Endothelial cell of umbilical vein (primary cell): Measurements from ENCODE around the gene MIER2. TPM values are rescaled to one million over a fixed set of nuclear protein-coding genes. Genes with fewer than 3 reads are reported as not detected.

ENCODE experiments used
- BruUV-seq: library from RNA; stranded (reverse); fragments of 400-500 nt; replicated peaks from 2 replicates; lab custom pipeline; 2021; lab: Mats Ljungman, UMichigan
- CTCF ChIA-PET: fragments of 300-600, 350-600 bp; sonication (Branson Sonifier 250); formaldehyde crosslinking; loops from one replicate; lab custom pipeline; 2021; ENCODE audit warnings: antibody characterized with exemption, inconsistent platforms; lab: Charles Lee
- POLR2A ChIA-PET: fragments of 300-600, 350-600 bp; sonication (Branson Sonifier 250); formaldehyde crosslinking; loops from one replicate; lab custom pipeline; 2021; ENCODE audit warnings: antibody characterized with exemption, inconsistent platforms; lab: Charles Lee
- DNase-seq: peaks from one replicate; pipeline ENCODE4 v3.0.0-alpha.2; 2011; ENCODE audit warnings: low read depth, low spot score
- FAIRE-seq: peaks from 2 replicates; lab custom pipeline; 2011; peaks lifted over from hg19 to GRCh38; lab: Jason Lieb, UNC
- H2AFZ ChIP-seq: 2 replicates; pipeline ENCODE4 v1.6.0; 2012; ENCODE audit warnings: low read depth, low read length, control low read depth, inconsistent platforms
- H3K27ac ChIP-seq: 2 replicates; pipeline ENCODE4 v1.5.1; 2011; ENCODE audit warnings: low read depth, mild to moderate bottlenecking, control low read depth, low read length, moderate library complexity; ENCODE audit not compliant: insufficient read depth
- H3K27me3 ChIP-seq, 2 experiments: 2 replicates each; pipeline versions ENCODE4 v1.6.0 to v1.6.1; 2011; ENCODE audit warnings: low read length in 2 of 2, mixed read lengths in 1 of 2; ENCODE audit not compliant: control insufficient read depth in 2 of 2, insufficient read depth in 2 of 2
- H3K36me3 ChIP-seq, 2 experiments: 2 replicates in 1 of 2; 3 replicates in 1 of 2; pipeline ENCODE4 v1.5.1; 2011; ENCODE audit warnings: low read length in 2 of 2, mild to moderate bottlenecking in 1 of 2, moderate library complexity in 1 of 2; ENCODE audit not compliant: control insufficient read depth in 2 of 2, insufficient read depth in 2 of 2; ENCODE audit errors: extremely low read depth in 1 of 2
- H3K4me1 ChIP-seq: 3 replicates; pipeline ENCODE4 v1.5.1; 2011; ENCODE audit warnings: mild to moderate bottlenecking, low read length; ENCODE audit not compliant: control insufficient read depth, insufficient read depth; ENCODE audit errors: extremely low read depth
- H3K4me2 ChIP-seq: 2 replicates; pipeline ENCODE4 v1.6.1; 2011; ENCODE audit warnings: low read length, control low read depth, mixed read lengths; ENCODE audit not compliant: insufficient read depth
- H3K4me3 ChIP-seq, 3 experiments: fragments of 200-600 bp in 1 of 3; sonication (generic), shearing (Covaris generic) in 1 of 3; replicated peaks in 1 of 3; 2 replicates each; pipeline ENCODE4 v1.5.1; 2011 to 2016; ENCODE audit warnings: control low read depth in 3 of 3, low read length in 3 of 3, mild to moderate bottlenecking in 2 of 3, inconsistent platforms in 1 of 3, low read depth in 1 of 3, moderate library complexity in 1 of 3; ENCODE audit not compliant: insufficient read depth in 1 of 3
- H3K79me2 ChIP-seq: 2 replicates; pipeline ENCODE4 v1.6.0; 2012; ENCODE audit warnings: low read length, inconsistent platforms; ENCODE audit not compliant: control insufficient read depth, insufficient read depth
- H3K9ac ChIP-seq: replicated peaks from 2 replicates; pipeline ENCODE3; 2011; ENCODE audit warnings: low read length, control low read depth; ENCODE audit not compliant: insufficient read depth; ENCODE audit errors: extremely low read depth
- H3K9me1 ChIP-seq: replicated peaks from 3 replicates; pipeline ENCODE4 v1.6.0; 2011; ENCODE audit warnings: mild to moderate bottlenecking, low read length; ENCODE audit not compliant: control insufficient read depth, insufficient read depth; ENCODE audit errors: extremely low read depth
- H3K9me3 ChIP-seq: replicated peaks from 2 replicates; pipeline ENCODE4 v1.5.1; 2012; ENCODE audit warnings: low read length, inconsistent platforms; ENCODE audit not compliant: control insufficient read depth, insufficient read depth
- H4K20me1 ChIP-seq: replicated peaks from 2 replicates; pipeline ENCODE3; 2011; ENCODE audit warnings: mild to moderate bottlenecking, low read length; ENCODE audit not compliant: control insufficient read depth, insufficient read depth; ENCODE audit errors: extremely low read depth
- CTCF ChIP-seq, 2 donors: IDR thresholded peaks; 1 replicate in 1 of 2; 2 replicates in 1 of 2; pipeline ENCODE4 v1.5.1; 2011; ENCODE audit warnings: low read length in 2 of 2, mild to moderate bottlenecking in 2 of 2, moderate library complexity in 2 of 2, control low read depth in 1 of 2, inconsistent platforms in 1 of 2, low read depth in 1 of 2; ENCODE audit not compliant: insufficient read depth in 1 of 2; ENCODE audit errors: extremely low read depth in 1 of 2
- EZH2 ChIP-seq: IDR thresholded peaks from 2 replicates; pipeline ENCODE4 v1.6.1; 2012; ENCODE audit warnings: borderline replicate concordance, low read depth, mild to moderate bottlenecking, moderate library complexity, low read length, inconsistent platforms; ENCODE audit not compliant: severe bottlenecking
- FOS ChIP-seq: IDR thresholded peaks from 2 replicates; pipeline ENCODE4 v1.6.1; 2011; ENCODE audit warnings: mild to moderate bottlenecking, low read length, moderate library complexity, borderline replicate concordance; ENCODE audit not compliant: insufficient read depth
- GATA2 ChIP-seq: IDR thresholded peaks from 2 replicates; pipeline ENCODE4 v1.7.0; 2011; ENCODE audit warnings: low read depth, mild to moderate bottlenecking, moderate library complexity, mixed read lengths, low read length; ENCODE audit not compliant: insufficient read length, insufficient read depth
- JUN ChIP-seq: IDR thresholded peaks from 2 replicates; pipeline ENCODE4 v1.6.1; 2011; ENCODE audit warnings: borderline replicate concordance, low read depth; ENCODE audit not compliant: insufficient read length, insufficient read depth
- MAX ChIP-seq: IDR thresholded peaks from 2 replicates; pipeline ENCODE4 v1.6.1; 2011; ENCODE audit not compliant: insufficient read depth, insufficient read length
- MYC ChIP-seq: IDR thresholded peaks from one replicate; pipeline ENCODE4 v1.6.1; 2011; ENCODE audit warnings: mild to moderate bottlenecking, low read depth, low read length
- POLR2A ChIP-seq: IDR thresholded peaks from 2 replicates; pipeline ENCODE4 v1.6.1; 2012; ENCODE audit warnings: low read depth, mild to moderate bottlenecking, control low read depth, low read length
- POLR2AphosphoS5 ChIP-seq: IDR thresholded peaks from 2 replicates; pipeline ENCODE4 v1.6.1; 2012; ENCODE audit warnings: low read depth, mild to moderate bottlenecking, control low read depth, low read length, moderate library complexity; ENCODE audit not compliant: insufficient read depth
- dilution Hi-C: fragments of 300-500 bp; cut with MboI; formaldehyde crosslinking; loops from one replicate; pipeline ENCODE4 v1.15.0; 2019; ENCODE audit warnings: low sequenced_read_pairs; ENCODE audit not compliant: extremely low pct_ligation_motif_present
- intact Hi-C: fragments of 100-400 bp; cut with micrococcal nuclease; formaldehyde crosslinking; loops from one replicate; pipeline ENCODE4 v1.10.0; 2022
- polyA plus RNA-seq, 4 experiments: library from polyadenylated mRNA; depleted of rRNA in 3 of 4; stranded (reverse) in 3 of 4; unstranded in 1 of 4; fragments of >200 nt; gene quantifications; 2 replicates each; pipeline versions ENCODE4 v1.2.1 to v1.2.3, GENCODE V29; 2011 to 2012; ENCODE audit warnings: missing spikeins in 1 of 4
- total RNA-seq: library from RNA; stranded (reverse); gene quantifications from 2 replicates; pipeline ENCODE4 v1.2.3, GENCODE V29; 2021

The MIER2 gene
- total and polyA plus RNA-seq, 2 donors (not counting 3 experiments of a cell fraction or from before 2014, with no cell fraction given) = 20.3 to 44.9 TPM

- FAIRE-seq = no peak
- DNase-seq = no peak
- Histone ChIP-seq H3K4me3 (no peak overlapping the region), H3K27ac (no peak overlapping the region), H3K9me1 (no peaks in the 10 kb centered on the region), H3K36me3 (peaks cover 4 to 12% of the 10 kb centered on the region in 2 experiments), H3K9ac (no peak overlapping the region), H3K27me3 (no peaks in the 10 kb centered on the region), H3K4me2 (no peak overlapping the region), H2AFZ (no peak overlapping the region), H4K20me1 (no peaks in the 10 kb centered on the region), H3K9me3 (no peaks in the 10 kb centered on the region), H3K4me1 (peaks cover 3% of the 10 kb centered on the region), H3K79me2 (peaks cover 63% of the 10 kb centered on the region)
- POLR2A ChIA-PET = interaction anchor here (0.6 kb wide), 1 partner anchor 18 kb away, joined by 5 read pairs; no protein-coding TSS in a partner anchor
- intact Hi-C loops (no loop called here), dilution Hi-C loops (no loop called here)
- BruUV-seq = no TSS peak
- TF ChIP-seq EZH2 (no peak), GATA2 (no peak), POLR2AphosphoS5 (no peak), MAX (no peak), JUN (no peak), FOS (no peak), POLR2A (no peak), CTCF (IDR thresholded peaks at IDR 0.05; ENCODE audit: extremely low read depth in 1 of 2, insufficient read depth in 1 of 2, low read depth in 1 of 2, low read length in 2 of 2) (no peak), MYC (no peak)
- CTCF ChIA-PET = no interaction called here
Observed at GRCh38 chr19:335072-335471, 9.5 kb downstream of the MIER2 start.
